NCI-H2029 treated with DMSO at 0.1 percent for 48 hours (cell line): ENCODE results near the gene SAP25.

ENCODE experiments used
- DNase-seq: peaks from one replicate; lab custom pipeline; 2025; lab: John Stamatoyannopoulos, UW

Gene SAP25

GRCh38 chr7:100573691-100574361 lies at the start of gene SAP25:
SAP25 (minus strand) TSS chr7:100573900; CDS start chr7:100573742, 158 bp downstream.
- no peak for DNase-seq

- no peak for DNase-seq
Observed at GRCh38 chr7:100621554-100621953, 47.9 kb upstream of the SAP25 start.

- DNase-seq: no peak
Observed at GRCh38 chr7:100620804-100621203, 47.1 kb upstream of the SAP25 start.

GRCh38 chr7:100620239-100620638 lies 46.5 kb upstream of the SAP25 start:
- no peak for DNase-seq

GRCh38 chr7:100614308-100614861 lies 40.7 kb upstream of the SAP25 start:
- no peak for DNase-seq

- no peak for DNase-seq
Observed at GRCh38 chr7:100613412-100614175, 39.9 kb upstream of the SAP25 start.

- DNase-seq: no peak
Observed at GRCh38 chr7:100612730-100613390, 39.2 kb upstream of the SAP25 start.

- peak; percentile 98 for DNase-seq
Observed at GRCh38 chr7:100611983-100612729, 38.5 kb upstream of the SAP25 start, which contains the start of gene MOSPD3. MOSPD3 (plus strand) TSS chr7:100612540; CDS start chr7:100612792, 252 bp downstream.

GRCh38 chr7:100609958-100610357 lies 36.3 kb upstream of the SAP25 start:
- no peak for DNase-seq

GRCh38 chr7:100607111-100607510 lies 33.4 kb upstream of the SAP25 start:
- no peak for DNase-seq

- no peak for DNase-seq
Observed at GRCh38 chr7:100606313-100606712, 32.6 kb upstream of the SAP25 start.

- DNase-seq: no peak
Observed at GRCh38 chr7:100604976-100605911, 31.5 kb upstream of the SAP25 start.

GRCh38 chr7:100604028-100604975 lies 30.6 kb upstream of the SAP25 start:
- no peak for DNase-seq

- DNase-seq: no peak
Observed at GRCh38 chr7:100603726-100604027, 30.0 kb upstream of the SAP25 start.

GRCh38 chr7:100602889-100603725 lies 29.4 kb upstream of the SAP25 start:
- no peak for DNase-seq

GRCh38 chr7:100600730-100601038 lies 27.0 kb upstream of the SAP25 start:
- no peak for DNase-seq

GRCh38 chr7:100599911-100600729 lies 26.4 kb upstream of the SAP25 start:
- DNase-seq: no peak

- no peak for DNase-seq
Observed at GRCh38 chr7:100598425-100598824, 24.7 kb upstream of the SAP25 start.
